Measurements from ENCODE around the gene ANKRD42.
"Not testable (repeated sequence)": the region's sequence is repeated elsewhere in the genome, so short reads cannot be mapped to it uniquely, and the experiment has no call there.

ANKRD42 gene

DNA sequence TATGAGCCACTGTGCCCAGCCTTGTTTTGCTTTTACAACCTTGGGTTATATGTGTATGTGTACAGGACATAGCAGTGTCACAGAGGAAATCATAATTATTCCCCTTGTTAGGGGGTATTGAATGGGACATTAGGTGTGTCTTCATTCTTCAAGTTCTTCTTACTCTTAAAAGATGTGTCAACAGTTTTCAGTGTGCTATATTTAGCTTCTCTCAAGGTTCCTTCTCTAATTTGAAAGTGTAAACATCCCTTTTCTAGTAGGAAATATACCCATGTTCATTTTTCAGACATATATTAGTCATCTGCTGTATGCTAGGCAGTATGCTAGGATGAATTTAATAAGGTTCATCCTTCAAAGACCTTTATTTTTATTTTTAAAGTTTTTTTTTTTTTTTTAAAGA is 19.5 kb upstream of the ANKRD42 start:
- no peak for DNase-seq

DNA sequence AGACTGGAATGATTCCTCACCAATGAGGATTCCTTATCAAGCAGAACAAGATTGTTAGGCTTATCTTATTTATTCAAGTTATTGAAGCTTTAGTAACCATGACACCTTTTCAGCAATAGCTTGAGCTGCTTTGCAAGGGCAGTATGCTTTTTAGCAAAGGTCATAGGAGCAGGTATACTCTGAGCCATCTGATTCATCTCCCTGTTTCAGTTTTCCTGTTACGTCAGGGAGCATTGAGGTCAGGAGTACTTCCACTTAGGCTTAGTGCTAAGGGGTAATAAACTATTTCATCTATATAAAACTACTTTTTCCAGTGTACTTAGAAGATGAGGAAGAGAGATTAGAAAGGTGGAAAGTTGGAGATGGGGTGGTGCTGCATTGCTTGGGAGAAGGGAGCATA is 17.7 kb upstream of the ANKRD42 start:
- DNase-seq: no peak

GRCh38 chr11:83181815-83182214 is 11.7 kb upstream of the ANKRD42 start:
- no peak for DNase-seq

DNA sequence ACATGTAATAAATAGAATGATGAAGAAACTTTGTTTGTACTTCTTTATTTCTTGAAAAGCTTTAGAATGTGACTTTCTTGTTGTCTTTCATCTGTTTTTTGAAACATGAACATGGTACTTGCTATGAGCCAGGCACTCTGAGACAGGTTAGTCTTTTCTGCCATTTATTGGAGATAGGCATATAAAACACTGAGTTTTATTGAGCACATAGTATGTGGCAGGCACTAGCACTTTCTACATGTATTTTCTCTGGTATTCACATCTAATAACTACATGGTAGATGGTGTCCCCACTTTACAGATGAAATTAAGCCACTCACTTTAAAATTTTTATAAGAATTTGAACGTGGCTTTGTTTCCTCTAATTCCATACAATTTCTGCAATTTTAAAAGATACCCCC is 7.7 kb upstream of the ANKRD42 start:
- DNase-seq: no peak

GRCh38 chr11:83187465-83187864 is 6.0 kb upstream of the ANKRD42 start:
- DNase-seq: no peak

GRCh38 chr11:83191491-83191890 is 2.0 kb upstream of the ANKRD42 start:
- DNase-seq: no peak

DNA sequence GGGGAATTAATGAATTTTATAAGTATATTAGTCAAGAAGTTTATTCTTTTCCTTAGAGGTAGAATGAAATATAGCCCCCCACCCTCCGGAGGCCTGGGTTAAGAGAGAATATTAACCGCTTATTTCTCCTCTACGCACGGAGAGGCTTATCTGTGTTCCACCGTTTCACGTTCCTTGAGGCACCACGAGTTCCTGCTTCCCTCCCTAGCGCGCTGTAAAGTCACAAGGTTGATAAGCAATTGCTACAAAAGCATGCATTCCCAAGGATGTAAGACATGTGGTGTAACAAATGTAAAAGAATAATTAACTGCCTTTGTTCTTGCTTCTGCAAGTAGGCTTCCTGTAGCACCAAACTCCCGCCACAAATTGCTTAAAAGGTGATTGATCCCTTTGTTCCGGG is 1.5 kb upstream of the ANKRD42 start:
- no peak for DNase-seq

- no peak for DNase-seq
Measured at GRCh38 chr11:83192606-83193245, 786 bp upstream of the ANKRD42 start.

- peak; percentile 21 for DNase-seq
Measured at GRCh38 chr11:83194281-83195142, 1.0 kb downstream of the ANKRD42 start.

- DNase-seq: no peak
Measured at GRCh38 chr11:83195143-83195466, 1.6 kb downstream of the ANKRD42 start.

DNA sequence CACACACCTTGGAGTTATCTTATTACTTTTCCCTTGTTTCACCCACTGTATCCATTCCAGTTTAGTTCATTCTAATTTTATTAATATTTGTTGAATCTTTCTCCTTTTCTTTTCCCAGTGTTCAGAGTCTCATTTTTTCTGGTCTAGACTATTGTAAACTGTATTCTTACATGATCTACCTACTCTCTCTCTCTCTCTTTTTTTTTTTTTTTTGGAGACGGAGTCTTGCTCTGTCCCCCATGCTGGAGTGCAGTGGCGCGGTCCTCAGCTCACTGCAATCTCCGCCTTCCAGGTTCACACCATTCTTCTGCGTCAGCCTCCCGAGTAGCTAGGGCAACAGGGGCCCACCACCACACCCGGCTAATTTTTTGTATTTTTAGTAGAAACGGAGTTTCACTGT is 2.1 kb downstream of the ANKRD42 start:
- DNase-seq: no peak

DNA sequence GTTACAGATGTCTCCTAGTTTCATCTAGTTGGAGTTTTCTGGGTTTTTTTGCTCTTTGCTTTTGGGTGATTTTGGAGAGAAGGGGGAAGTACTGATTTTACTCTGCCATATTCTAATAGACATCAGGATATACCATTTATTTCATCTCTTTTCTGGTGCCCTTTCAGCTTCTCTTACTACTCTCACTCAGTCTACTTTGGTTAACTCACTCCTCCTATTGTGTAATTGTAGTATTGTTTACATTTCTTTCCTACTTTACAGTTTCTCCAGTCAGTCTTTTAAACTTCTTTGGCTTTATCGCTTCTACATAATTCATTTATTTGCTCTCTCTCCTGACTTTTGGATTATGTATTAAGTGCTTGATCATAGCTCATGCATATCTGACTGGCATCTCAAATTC is 6.5 kb downstream of the ANKRD42 start:
- no peak for DNase-seq

GRCh38 chr11:83205608-83206185 is 12.2 kb downstream of the ANKRD42 start:
- DNase-seq: no peak

- no peak for DNase-seq
Measured at GRCh38 chr11:83206221-83206620, 12.7 kb downstream of the ANKRD42 start.

DNA sequence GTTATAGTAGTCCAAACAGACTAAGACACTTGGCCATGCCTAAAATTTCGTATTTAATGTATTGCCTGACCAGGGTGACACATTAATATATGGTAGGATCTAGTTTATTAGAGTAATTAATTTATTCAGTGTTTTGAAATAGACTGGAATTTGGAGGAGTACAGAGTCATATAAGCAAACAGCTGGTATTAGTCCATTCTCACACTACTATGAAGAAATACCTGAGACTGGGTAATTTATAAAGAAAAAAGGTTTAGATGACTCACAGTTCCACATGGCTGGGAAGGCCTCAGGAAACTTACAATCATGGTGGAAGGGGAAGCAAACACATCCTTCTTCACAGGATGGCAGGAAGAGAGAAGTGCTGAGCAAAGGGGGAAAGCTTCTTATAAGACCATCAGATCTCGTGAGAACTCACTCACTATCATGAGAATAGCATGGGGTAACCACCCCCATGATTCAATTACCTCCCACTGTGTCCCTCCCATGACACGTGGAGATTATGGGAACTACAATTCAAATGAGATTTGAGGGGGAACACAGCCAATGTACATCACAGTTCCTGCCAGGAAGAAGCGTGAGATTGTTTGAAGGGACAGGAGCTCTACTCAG is 13.4 kb downstream of the ANKRD42 start:
- DNase-seq: not testable (repeated sequence)

DNA sequence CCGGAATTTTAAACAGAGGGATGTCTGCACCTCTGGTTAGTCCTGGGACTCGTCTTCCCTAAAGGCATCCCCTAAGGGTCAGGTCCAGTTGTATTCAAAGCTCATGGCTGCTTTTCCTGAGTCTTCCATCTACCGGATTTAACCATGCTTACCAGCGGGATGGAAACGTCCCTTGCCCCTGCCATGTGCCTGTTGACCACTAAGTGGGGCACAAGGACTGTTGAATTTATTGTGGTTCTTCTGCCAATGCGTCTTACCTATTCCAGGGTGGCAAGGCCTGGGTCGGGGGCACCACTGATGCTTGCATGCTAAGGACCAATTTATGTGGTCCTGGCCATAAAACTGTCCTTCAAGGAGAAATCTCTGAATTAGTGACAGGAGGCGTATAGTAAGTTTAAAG is 25.6 kb downstream of the ANKRD42 start:
- peak; percentile 1 for DNase-seq

GRCh38 chr11:83220260-83220659 is 26.7 kb downstream of the ANKRD42 start:
- peak; percentile 83 for DNase-seq

- no peak for DNase-seq
Measured at GRCh38 chr11:83221694-83222093, 28.2 kb downstream of the ANKRD42 start.

DNA sequence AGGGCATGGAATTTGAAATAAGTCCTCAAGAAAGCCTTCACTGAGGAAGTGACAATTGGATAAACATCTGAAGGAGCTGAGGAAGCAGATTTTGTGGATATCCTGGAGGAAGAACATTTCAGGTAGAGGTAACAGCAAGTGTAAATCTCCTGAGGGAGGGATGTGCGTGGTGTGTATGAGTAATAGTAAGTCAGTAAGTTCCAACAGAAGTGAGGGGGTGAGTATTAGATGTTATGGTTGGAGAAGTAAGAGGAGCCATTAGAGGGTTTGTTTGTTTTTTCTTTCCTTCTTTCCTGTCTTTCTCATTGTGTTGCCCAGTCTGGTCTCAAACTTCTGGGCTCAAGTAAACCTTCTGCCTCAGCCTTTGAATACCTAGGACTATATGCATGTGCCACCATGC is 29.0 kb downstream of the ANKRD42 start:
- DNase-seq: no peak

DNA sequence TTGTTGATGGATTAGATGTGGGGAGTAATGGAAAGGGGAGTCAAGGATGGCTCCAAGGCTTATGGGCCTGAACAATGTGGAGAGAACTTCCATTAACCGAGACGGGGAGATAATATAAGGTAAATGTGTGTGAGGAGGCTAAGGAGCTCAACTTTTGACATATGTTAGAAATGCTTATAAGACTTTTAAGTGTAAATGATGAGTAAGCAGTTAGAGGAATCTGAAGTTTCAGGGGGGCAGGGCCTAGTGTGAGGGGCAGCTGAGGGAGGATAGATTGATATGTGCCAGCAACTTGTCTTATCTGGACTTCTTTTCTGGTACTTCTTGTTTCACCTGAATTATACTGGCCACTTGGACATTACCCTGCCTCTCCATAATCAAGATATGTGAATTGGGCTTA is 29.9 kb downstream of the ANKRD42 start:
- DNase-seq: no peak

GRCh38 chr11:83235825-83236224 is 42.3 kb downstream of the ANKRD42 start:
- DNase-seq: no peak

DNA sequence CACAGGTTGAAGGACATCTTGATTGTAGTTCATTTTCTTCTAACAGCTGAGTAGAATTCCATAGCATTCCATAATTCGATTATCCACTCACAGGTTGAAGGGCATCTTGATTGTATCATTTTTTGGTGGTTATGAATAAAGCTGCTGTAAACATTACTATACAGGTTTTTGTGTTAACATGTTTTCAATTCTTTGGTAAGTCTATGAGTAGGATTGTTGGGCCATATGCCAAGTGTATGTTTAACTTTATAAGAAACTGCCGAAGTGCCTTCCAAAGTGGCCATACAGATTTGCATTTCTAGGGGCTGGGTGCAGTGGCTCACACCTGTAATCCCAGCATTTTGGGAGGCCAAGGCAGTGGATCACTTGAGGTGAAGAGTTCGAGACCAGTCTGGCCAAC is 44.6 kb downstream of the ANKRD42 start:
- DNase-seq: no peak

DNA sequence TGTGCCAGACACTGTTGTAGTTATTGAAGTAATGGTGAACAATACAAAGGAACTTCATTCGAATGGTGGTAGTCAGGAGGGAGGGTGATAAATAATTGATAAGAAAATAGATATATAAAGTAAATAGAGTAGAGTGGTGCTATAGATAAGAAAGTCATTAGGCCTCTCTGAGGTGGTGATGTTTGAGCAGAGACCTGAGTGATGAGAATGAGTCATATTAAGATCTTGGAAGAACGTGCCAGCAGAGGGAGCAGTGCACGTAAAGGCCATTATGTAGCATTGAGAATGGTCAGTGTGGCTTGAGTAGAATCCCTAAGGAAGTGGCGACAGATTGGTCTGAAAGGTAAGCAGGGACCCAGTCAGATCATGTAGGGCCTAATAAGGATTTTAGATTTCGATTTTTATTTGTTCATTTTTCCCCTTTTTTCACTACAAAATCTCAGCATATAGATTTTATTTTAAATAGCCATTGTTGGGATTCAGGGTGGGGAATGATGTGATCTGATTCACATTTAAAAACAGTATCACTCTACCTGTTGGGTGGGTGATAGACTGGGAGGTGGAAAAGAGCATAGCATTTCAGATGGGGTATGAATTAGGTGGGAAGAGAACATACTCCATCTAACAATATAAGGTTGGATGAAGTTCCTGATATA is 47.9 kb downstream of the ANKRD42 start:
- DNase-seq: peak; percentile 49

All from NCI-H1105 treated with DMSO at 0.1 percent for 48 hours (cell line).